ENCODE measurements around the gene STXBP6. TPM values are rescaled to one million over a fixed set of nuclear protein-coding genes. Genes with fewer than 3 reads are reported as not detected.

Gene STXBP6
- polyA plus RNA-seq, 1 donor from 2014 or later, result 14.6 TPM

- Histone ChIP-seq H3K27me3 (ENCODE audit: insufficient read depth, low read depth, low read length) (no peaks in the 10 kb centered on the region), H3K79me2 (replicated peaks; ENCODE audit: insufficient read depth, low read length) (no peaks in the 10 kb centered on the region), H3F3A (ENCODE audit: insufficient read depth, low read length, poor library complexity, severe bottlenecking) (no peaks in the 10 kb centered on the region), H3K9ac (ENCODE audit: low read length) (no peak overlapping the region), H4K20me1 (ENCODE audit: insufficient read depth) (no peaks in the 10 kb centered on the region), H3K36me3 (ENCODE audit: insufficient read depth, low read length) (no peaks in the 10 kb centered on the region), H3K4me2 (ENCODE audit: low read length) (no peak overlapping the region), H3K27ac (ENCODE audit: low read length) (no peak overlapping the region), H3K9me3 (ENCODE audit: low read length) (no peaks in the 10 kb centered on the region), H3K9me2 (ENCODE audit: insufficient read depth, low read length) (no peaks in the 10 kb centered on the region), H2AFZ (ENCODE audit: low read depth, low read length) (no peak overlapping the region), H3K4me3 (ENCODE audit: low read length) (no peak overlapping the region)
- TF ChIP-seq CTCF (IDR thresholded peaks at IDR 0.05; ENCODE audit: poor library complexity, severe bottlenecking) (no peak), EP300 (conservative IDR thresholded peaks at IDR 0.05; ENCODE audit: poor library complexity, severe bottlenecking) (no peak), POLR2AphosphoS5 (IDR thresholded peaks at IDR 0.05) (no peak), RAD21 (conservative IDR thresholded peaks at IDR 0.05) (no peak), EZH2 (IDR thresholded peaks at IDR 0.05; ENCODE audit: borderline replicate concordance, insufficient read depth, low read length, poor library complexity, severe bottlenecking) (no peak), REST (IDR thresholded peaks at IDR 0.05; ENCODE audit: borderline replicate concordance) (no peak), TAF1 (IDR thresholded peaks at IDR 0.05; ENCODE audit: low read depth) (no peak), MXI1 (conservative IDR thresholded peaks at IDR 0.05; ENCODE audit: poor library complexity, severe bottlenecking) (no peak), SMC3 (conservative IDR thresholded peaks at IDR 0.05; ENCODE audit: poor library complexity) (no peak)
Measured at GRCh38 chr14:24978862-24979724, 70.9 kb downstream of the STXBP6 start.

GRCh38 chr14:24976602-24977001 is 73.3 kb downstream of the STXBP6 start:
- H2AFZ ChIP-seq (ENCODE audit: low read depth, low read length), result no peak overlapping the region
- H3K4me2 ChIP-seq (ENCODE audit: low read length), result no peak overlapping the region
- no peak for TF ChIP-seq EP300 (conservative IDR thresholded peaks at IDR 0.05; ENCODE audit: poor library complexity, severe bottlenecking)
- no peak for TF ChIP-seq MXI1 (conservative IDR thresholded peaks at IDR 0.05; ENCODE audit: poor library complexity, severe bottlenecking)
- no peak for TF ChIP-seq REST (IDR thresholded peaks at IDR 0.05; ENCODE audit: borderline replicate concordance)
- no peak for TF ChIP-seq POLR2AphosphoS5 (IDR thresholded peaks at IDR 0.05)
- no peak for TF ChIP-seq EZH2 (IDR thresholded peaks at IDR 0.05; ENCODE audit: borderline replicate concordance, insufficient read depth, low read length, poor library complexity, severe bottlenecking)
- no peak for TF ChIP-seq CTCF (IDR thresholded peaks at IDR 0.05; ENCODE audit: poor library complexity, severe bottlenecking)
- no peak for TF ChIP-seq TAF1 (IDR thresholded peaks at IDR 0.05; ENCODE audit: low read depth)
- no peak for TF ChIP-seq SMC3 (conservative IDR thresholded peaks at IDR 0.05; ENCODE audit: poor library complexity)
- no peak for TF ChIP-seq RAD21 (conservative IDR thresholded peaks at IDR 0.05)
- no peaks in the 10 kb centered on the region for H3K27me3 ChIP-seq (ENCODE audit: insufficient read depth, low read depth, low read length)
- H4K20me1 ChIP-seq (ENCODE audit: insufficient read depth), result no peaks in the 10 kb centered on the region
- H3K9me3 ChIP-seq (ENCODE audit: low read length), result no peaks in the 10 kb centered on the region
- H3K79me2 ChIP-seq (replicated peaks; ENCODE audit: insufficient read depth, low read length), result no peaks in the 10 kb centered on the region
- H3K4me3 ChIP-seq (ENCODE audit: low read length), result no peak overlapping the region
- no peak overlapping the region for H3K27ac ChIP-seq (ENCODE audit: low read length)
- no peaks in the 10 kb centered on the region for H3F3A ChIP-seq (ENCODE audit: insufficient read depth, low read length, poor library complexity, severe bottlenecking)
- no peaks in the 10 kb centered on the region for H3K9me2 ChIP-seq (ENCODE audit: insufficient read depth, low read length)
- no peak overlapping the region for H3K9ac ChIP-seq (ENCODE audit: low read length)
- no peaks in the 10 kb centered on the region for H3K36me3 ChIP-seq (ENCODE audit: insufficient read depth, low read length)

Data from neural cell (in vitro differentiated cells).